Gastroesophageal sphincter (tissue), 3 donors: ENCODE results near the gene NDNF.

ENCODE experiments used
- EP300 ChIP-seq: sonication (generic); formaldehyde crosslinking; IDR thresholded peaks from one replicate; pipeline ENCODE4 v1.6.1; 2017; ENCODE audit warnings: antibody characterized with exemption, mild to moderate bottlenecking
- POLR2A ChIP-seq, 2 donors: fragments of 450-650 bp; IDR thresholded peaks; one replicate each; pipeline ENCODE4 v1.6.1; 2017; ENCODE audit warnings: antibody characterized with exemption in 2 of 2, mild to moderate bottlenecking in 2 of 2, moderate library complexity in 1 of 2
- POLR2AphosphoS5 ChIP-seq: sonication (generic); formaldehyde crosslinking; IDR thresholded peaks from one replicate; pipeline ENCODE4 v1.6.1; 2017; ENCODE audit warnings: antibody characterized with exemption
- TF ChIP-seq, protein P1 (sequence below), 4 experiments: fragments of 200-600 bp in 2 of 4; fragments of 450-650 bp in 2 of 4; sonication (generic) in 1 of 4; IDR thresholded peaks; one replicate each; pipeline ENCODE4 v1.5.1; 2017 to 2019; ENCODE audit warnings: antibody characterized with exemption in 4 of 4, mild to moderate bottlenecking in 2 of 4, moderate library complexity in 2 of 4

DNA sequence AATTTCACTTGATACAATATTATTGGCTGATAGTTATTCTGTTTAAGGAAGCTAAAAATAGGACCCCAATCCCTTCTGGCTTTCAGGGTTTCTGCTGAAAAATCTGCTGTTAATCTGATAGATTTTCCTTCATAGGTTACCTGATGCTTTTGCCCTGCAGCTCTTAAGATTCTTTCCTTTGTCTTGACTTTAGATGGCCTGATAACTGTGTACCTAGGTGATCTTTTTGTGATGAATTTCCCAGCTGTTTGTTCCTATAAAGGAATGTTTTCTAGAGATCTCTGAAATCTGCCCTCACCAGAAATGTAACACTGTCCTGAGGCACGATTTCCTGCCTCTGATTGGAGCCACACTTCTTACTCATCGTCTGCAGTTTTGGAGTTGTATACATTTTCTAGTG is 80.5 kb downstream of the NDNF start:
- TF ChIP-seq, protein P1, sequence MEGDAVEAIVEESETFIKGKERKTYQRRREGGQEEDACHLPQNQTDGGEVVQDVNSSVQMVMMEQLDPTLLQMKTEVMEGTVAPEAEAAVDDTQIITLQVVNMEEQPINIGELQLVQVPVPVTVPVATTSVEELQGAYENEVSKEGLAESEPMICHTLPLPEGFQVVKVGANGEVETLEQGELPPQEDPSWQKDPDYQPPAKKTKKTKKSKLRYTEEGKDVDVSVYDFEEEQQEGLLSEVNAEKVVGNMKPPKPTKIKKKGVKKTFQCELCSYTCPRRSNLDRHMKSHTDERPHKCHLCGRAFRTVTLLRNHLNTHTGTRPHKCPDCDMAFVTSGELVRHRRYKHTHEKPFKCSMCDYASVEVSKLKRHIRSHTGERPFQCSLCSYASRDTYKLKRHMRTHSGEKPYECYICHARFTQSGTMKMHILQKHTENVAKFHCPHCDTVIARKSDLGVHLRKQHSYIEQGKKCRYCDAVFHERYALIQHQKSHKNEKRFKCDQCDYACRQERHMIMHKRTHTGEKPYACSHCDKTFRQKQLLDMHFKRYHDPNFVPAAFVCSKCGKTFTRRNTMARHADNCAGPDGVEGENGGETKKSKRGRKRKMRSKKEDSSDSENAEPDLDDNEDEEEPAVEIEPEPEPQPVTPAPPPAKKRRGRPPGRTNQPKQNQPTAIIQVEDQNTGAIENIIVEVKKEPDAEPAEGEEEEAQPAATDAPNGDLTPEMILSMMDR (IDR thresholded peaks at IDR 0.05), result no peak
- TF ChIP-seq POLR2A (IDR thresholded peaks at IDR 0.05), result no peak
- TF ChIP-seq POLR2AphosphoS5, result no peak
- TF ChIP-seq EP300, result no peak
